ENCODE data around the gene HOXC11.

HOXC11 gene

DNA sequence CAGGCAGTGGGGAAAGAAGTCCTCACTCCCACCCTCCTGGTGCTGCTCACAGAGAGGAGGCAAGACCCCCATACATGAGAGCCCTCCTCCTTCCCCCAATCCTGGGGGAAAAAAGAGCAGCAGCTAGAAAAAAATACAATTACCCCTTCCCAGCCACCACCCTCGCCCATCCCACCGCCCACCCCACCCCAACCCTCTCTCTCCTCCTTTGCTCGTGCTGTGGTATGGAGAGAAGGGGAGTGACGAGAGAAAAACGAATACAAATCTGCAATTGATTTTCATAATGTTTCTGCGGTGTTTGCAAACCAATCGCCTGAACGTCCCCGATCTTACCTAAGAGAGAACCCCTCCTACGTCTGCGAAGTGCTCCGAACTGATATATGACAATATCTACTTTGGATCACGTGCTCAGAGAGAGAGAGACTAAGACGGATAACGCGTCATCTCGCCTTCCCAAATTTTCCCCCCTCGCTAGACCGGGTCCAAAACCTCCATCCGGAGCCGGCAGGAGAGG, at the start of gene HOXC11:
Gene HOXC11 (plus strand): TSS at position 405 of the 514 bp plus-strand sequence. CDS start 116 bp downstream, outside the sequence.
- in situ Hi-C loops (cut with HindIII; ENCODE audit: low sequenced_read_pairs), result no loop called here

DNA sequence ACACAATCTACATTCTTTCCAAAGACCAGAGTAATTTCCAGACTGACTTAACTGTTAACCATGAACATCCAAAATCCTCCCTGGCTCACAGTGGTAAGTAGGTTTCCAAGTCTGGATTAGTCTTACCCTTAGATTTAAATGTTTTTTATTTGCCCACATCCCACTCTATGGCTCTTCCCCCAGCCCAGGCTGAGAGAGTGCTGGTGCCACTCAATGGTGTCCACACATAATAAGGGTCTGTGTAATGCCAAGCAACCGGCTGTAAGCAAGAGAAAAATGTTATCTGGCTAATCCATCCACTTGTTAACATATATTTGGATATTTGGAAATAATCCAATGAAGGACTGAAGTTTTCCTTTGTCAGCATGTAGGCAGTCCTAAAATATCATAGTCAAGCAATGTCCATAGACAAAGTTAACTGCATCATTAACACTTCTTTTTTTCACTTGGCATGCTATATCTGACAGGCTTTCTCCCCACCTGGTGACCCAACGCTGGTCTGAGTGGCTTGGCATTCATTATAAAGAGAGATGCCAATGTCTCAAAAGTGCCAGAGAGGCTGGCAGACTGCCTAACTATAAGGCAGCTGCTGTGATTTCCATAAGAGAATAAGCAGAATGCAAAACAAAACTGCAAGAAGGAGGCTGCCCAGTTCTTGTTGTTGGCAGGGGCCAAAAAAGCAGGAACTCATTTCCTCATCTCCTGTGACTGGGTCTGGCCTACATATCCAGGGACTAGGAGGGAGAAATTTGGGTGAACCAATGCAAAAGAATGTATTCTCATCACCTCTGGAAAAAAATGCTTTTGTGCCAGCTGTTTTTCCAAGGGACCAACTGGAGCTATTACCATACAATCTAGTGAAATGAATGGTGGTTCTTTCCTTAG, 48.2 kb upstream of the HOXC11 start:
- in situ Hi-C loops (cut with HindIII; ENCODE audit: low sequenced_read_pairs), result no loop called here

DNA sequence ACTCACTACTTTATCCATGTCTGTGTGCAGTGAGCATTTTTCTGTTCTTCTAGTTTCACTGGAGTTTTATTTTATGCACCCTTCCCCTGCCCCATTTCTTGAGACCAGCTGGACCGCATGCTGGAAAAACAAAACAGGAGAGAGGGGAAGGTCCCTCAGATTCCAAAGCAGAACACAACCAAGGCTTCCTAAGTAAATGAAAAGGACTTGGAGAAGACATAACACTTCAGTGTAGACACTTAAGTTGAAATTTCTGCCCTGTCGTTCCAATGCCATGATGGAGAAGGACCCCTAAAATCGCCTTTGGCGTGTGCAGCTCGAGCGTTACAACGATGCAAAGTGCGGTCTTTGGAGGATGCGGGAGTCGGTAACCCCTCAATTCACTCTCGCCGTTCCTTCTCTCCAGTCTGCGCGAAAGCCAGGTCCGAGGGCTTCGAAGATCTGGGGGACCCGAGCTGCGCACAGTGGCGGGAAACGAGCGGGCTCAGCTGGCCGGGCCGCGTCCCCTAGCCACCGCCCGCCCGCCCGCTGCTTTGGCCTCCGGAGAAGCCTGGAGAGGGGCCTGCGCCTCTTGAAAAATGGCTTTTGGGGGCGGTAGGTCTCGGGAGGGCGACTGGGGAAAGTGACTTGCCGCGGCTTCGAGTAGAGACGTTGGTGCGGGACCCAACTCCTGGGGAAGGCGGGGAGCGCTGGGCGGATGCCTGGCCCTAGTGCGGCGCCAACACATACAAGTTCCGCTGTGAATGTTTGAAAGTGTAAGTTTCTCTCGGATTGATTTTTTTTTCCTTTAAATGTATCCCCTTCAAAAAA, 45.5 kb upstream of the HOXC11 start:
- in situ Hi-C loops (cut with HindIII; ENCODE audit: low sequenced_read_pairs), result no loop called here

DNA sequence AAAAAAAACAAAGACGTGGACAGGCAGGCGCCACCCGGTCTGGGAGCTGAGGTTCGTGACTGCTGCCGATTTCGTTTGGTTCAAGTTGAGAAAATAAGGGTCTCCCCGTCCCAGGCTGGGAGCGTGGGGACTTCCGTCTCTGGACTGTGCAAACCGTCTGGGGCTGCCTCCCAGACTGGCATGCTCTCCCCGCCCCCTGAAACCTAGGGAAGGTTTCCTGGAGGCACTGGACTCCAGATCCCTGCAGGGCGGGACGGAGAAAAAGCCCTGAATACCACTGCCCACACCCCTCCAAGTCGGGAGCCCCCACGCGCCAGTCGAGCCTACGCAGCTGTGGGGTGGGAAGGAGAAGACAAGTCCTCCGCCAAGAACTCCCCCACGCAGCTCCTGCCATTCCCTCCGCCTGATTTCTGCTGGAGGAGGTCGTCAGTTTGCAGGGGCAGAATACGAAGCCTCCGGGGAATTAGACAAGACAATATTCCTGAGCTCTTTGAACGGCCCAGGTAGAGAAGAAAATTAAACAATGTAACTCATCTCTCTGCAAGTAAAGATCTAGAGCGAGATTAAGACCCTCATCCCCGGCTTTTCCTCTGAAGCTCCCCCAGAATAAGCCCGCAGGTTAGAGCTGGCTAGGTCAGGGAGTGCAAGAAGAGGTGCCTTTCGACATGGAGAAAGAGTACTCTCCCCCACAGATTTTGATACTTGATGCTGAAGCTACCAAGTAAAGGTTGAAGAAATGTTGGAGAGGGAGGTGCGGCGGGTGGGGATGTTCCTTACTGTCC, 44.7 kb upstream of the HOXC11 start:
- in situ Hi-C loops (cut with HindIII; ENCODE audit: low sequenced_read_pairs), result no loop called here

DNA sequence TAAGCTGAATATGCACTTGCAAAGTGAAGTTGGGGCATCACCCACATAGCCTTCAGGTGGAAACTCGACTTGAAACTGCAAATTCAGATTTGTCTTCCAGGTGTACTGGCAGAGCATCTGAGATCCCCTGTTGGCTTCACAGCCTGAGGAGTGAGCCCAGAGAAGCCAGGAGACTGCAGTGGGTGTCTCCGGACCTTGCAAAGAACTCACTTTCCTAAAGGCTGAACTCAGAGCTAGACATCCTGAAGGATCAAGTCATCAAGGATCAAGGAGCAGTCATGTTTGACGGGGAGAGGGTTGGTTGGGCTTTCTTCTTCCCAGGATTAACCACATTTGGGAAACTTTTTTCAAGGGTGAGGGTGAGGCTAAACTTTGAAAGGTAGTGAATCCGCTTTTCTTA, 43.4 kb upstream of the HOXC11 start:
- in situ Hi-C loops (cut with HindIII; ENCODE audit: low sequenced_read_pairs), result no loop called here

DNA sequence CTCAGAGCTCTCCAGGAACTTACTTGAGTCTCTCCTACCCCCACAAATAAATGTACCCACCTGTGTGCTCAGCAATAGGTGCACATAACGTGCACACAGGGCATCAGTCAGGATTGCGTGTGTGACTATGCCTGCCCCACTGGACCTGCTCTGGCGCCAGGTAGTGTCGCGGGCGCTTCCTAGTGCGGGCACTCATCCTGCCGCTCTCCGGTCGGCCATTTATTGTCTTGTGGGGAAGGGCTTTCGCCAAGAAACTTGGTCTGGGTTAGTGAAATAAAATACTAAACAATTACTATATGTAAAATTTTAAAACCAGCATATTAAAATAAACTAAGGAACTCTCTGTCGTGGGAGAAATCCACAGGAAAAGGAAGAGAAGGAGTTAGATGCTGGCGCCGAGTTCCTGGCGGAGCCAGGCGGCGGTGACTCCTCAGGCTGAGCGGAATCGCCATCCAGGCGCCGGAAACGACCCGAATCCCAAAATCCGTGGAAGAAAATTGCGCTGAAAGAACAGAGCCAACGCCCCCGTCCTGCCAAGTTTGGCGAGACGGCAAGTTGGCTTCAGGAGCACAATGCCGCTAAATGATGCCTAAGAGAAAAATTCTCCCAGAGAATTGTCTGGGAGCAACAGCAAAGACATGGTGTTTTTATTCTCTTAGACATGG, 42.2 kb upstream of the HOXC11 start:
- in situ Hi-C loops (cut with HindIII; ENCODE audit: low sequenced_read_pairs), result no loop called here

DNA sequence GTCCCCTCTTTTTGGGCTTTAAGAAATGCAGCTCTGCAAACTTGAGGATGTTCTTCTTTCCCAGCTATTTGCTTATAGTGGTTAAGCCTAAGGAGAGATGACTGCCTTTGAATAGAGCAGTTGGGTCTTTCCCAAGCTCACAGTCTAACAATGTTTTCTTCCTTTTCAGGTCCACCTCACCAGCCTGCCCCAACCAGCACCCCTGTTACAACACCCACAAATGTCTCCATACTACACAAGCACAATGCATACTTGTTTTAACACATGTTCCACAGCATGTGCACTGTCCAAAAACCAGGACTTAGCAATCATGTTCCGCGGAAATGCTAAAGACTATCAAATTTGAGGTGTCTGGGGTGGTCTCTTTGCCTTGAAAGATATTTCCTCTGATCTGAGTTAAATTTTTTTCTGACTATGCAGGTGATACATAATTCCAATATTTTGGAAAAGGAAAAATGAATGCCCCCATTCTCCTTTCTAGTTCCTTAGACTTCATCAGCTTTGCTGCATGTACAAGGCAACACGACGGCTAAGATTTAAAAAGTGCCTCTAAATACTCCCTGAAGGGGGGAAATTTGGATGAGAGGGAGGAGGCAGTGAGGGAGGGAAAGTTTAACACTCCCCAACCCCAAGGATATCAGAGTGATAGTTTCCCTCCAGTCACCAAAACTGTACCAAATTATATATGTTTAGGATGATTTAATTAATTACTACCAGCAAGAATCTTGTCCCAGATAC, 40.9 kb upstream of the HOXC11 start:
- in situ Hi-C loops (cut with HindIII; ENCODE audit: low sequenced_read_pairs), result no loop called here

DNA sequence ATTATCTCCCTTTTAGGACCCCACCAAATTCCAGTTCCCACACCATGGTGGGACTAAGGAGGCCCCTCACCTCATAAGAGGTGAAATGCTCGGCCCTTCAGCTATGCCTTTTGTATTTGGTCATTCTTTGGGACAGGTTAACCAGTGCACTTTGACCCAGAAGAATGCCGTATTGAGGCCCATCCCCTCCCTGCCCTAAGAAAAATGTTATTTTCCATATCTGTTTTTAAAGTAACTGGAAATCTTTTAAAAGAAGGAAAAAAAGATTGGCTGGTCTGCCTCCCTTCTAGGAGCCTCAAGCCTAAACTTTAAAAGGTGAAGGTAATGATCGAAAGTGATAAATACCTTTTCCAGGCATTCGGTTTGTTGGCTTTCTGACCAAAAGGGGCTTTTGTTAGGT, 40.0 kb upstream of the HOXC11 start:
- in situ Hi-C loops (cut with HindIII; ENCODE audit: low sequenced_read_pairs), result no loop called here

DNA sequence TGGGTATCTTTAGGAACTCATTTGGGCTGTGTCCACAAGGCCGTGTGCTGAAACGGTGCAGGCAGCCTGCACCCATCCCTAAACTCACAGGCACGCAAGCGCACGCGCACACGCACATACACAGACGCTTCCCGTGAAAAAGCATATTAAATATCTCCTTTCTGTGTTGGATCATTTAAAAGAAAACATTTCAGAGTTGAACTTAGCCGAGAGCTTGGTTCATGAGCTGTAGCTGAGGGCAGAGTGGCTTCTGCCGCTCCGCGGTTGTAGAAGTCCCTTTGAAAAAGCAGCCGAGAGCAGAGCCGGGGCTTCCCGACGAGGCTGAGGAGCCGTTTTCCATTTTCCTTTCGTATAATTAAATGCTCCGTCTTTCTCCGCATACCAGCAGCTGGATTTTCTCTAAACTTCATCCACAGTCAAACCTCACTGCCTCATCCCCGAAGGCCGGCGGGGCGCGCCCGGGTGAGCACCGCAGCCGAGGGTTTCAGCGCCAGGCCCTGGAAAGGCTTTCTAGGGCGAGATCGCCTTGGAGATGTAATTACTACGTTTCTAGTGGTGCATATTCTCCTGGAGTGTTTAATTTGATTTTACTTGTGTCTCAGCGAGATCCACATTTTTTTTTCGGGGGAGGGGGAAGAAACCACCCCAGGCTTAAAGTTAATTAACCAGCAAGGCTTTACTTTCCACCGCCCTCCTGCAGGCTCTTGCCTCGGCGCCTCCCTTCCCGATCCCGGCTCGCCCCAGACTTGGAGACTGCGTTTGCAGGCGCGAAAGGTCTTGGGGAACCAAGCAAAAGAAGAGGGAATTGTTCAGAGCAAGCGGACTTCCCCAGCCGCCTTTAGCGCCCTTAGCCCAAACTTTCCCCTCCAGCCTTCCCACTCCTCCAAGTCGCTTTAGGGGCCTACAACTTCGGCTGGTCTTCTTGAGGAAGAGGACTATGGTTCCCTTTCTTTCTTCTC, 37.3 kb upstream of the HOXC11 start:
- in situ Hi-C loops (cut with HindIII; ENCODE audit: low sequenced_read_pairs), result no loop called here

DNA sequence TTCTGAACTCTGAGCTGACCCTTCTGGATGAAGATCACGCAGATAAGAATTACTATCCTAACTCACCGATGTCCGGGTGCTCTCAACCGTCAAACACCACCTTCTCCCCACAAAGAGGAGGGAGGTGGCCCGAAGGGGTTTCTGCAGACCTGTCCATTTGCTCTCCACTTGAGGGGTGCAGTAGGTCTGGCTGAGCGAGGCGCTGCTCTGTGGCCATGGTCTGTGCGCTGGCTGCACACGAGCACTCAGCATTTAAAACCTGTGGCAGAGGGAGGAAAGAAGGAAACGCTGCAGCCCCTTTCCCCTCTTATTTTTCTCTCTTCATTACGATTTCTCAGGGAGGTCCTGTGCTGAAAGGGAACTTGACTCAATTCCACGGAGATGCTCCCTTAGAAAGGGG, 35.8 kb upstream of the HOXC11 start:
- in situ Hi-C loops (cut with HindIII; ENCODE audit: low sequenced_read_pairs), result no loop called here

DNA sequence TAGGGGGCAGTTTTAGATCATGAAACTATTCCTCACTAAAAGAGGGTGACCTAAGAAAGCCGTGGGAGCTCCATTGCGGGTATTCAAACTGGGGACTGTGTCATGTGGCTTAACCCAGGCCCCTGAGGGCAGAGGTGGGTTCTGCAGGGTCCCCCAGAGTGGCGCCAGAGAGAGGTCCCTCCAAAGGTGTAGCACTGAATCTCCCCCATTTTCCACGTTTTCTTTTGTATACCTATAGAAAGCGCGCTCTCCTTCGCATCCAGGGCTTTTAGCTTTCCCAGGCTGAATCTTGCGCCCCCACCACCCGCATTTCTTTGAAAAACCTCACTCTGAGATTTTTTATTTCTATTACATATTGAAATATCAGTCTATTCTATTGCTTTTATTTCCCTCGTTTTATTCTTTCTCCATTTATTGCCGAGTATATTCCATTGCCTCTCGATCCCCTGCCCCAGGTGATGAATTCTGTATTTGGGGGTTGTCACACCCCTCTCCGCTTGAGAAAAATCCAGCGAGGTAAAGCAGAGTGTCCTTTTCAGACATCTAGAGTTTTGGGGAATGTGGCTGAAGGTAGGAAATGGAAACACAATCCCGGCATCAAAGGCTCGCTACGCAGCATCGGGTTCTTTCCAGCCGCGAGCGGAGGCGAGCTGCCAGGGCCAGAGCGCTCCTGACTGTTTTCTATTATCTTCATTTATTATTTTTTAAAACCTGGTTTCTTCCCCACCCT, 35.2 kb upstream of the HOXC11 start:
- in situ Hi-C loops (cut with HindIII; ENCODE audit: low sequenced_read_pairs), result no loop called here

DNA sequence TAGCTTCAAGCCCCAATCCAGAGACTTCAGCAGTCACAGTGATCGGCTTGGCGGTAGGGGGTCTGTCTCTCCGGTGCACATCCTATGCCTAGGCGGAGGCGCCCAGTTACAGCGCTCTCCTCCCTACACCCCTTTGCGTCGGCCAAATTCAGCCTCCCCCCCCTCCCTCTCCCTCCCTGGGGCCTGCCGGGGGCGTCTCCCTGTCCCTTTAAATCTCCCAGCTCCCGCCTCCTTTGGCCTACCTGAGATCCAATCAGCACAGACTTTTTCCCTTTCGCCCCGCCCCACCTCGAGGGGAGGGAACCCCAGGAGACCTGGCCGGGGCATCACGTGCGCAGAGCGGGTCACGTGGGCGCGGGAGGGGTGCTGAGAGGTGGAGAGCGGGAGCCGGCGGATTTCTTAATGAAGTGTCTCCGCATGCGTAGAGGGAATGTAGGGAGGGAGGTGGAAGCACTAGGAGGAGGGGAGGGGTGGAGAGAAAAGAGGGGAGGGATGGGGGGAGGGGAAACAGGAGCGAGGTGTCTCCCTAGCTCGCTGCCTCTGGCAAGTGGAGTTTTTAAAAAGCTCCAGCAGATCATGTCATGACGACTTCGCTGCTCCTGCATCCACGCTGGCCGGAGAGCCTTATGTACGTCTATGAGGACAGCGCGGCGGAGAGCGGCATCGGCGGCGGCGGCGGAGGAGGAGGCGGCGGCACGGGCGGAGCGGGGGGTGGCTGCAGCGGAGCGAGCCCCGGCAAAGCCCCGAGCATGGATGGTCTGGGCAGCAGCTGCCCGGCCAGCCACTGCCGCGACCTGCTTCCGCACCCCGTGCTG, 34.4 kb upstream of the HOXC11 start, which contains the start of gene HOXC13:
Gene HOXC13 (plus strand): TSS at position 506 of the 815 bp plus-strand sequence. CDS start 76 bp downstream, at position 582.
- in situ Hi-C loops (cut with HindIII; ENCODE audit: low sequenced_read_pairs), result no loop called here

DNA sequence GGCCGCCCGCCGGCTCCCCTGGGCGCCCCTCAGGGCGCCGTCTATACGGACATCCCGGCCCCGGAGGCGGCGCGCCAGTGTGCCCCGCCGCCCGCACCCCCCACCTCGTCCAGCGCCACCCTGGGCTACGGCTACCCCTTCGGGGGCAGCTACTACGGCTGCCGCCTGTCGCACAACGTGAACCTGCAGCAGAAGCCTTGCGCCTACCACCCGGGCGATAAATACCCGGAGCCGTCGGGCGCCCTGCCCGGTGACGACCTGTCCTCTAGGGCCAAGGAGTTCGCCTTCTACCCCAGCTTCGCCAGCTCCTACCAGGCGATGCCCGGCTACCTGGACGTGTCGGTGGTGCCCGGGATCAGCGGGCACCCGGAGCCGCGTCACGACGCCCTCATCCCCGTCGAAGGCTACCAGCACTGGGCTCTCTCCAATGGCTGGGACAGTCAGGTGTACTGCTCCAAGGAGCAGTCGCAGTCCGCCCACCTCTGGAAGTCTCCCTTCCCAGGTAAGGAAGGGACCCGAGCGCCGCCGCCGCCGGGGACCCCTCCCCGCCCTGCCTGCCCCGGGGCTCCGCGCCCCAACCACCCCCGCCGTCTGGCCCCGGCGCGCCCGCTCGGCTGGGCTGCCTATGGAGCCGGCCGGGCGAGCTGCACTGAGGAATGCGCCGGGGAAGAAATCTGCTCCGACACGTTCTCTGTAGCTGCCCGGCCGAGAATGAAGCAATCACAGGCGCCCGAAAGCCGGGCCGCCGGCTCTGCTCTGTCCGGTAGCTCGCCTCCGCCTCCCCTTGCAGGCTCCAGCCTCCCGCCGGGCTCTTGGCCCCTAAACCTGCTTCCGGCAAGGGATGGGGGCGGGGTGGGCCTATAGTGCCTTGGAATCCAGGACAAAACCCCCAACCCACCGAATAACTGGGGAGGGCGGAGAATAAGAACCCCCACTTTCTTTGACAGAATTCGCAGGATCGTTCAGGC, 33.5 kb upstream of the HOXC11 start:
- in situ Hi-C loops (cut with HindIII; ENCODE audit: low sequenced_read_pairs), result loop anchor here (5.0 kb wide), 1 partner anchor 43 kb away; no protein-coding TSS in a partner anchor

DNA sequence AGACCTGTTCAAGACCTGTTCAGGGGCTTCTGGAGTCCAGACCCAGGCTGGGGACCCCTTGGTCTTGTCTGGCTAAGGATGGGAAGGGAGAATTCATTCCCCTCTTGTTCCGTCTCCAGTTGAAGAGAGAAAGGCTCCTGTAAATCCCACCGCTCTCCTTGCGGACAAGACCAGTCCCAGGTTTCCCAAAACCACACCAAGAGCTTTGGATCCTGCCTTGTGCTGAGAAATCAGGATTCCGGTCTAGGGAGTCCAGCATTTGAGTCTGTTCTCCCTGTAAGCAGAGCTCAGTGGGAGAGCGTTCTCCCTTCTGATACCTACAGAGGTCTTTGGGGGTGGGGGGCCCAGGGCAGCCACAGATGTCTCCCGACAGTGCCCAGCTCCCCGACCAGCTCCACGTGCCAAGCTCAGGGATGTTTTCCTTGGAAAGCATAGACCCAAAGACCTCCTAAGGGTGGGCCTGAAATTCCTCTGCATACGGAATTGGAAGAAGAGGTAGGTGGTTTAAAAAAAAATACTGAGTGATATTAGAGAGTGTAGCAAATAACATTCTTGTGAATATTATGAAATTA, 32.4 kb upstream of the HOXC11 start:
- in situ Hi-C loops (cut with HindIII; ENCODE audit: low sequenced_read_pairs), result loop anchor here (5.0 kb wide), 1 partner anchor 42 kb away; no protein-coding TSS in a partner anchor

DNA sequence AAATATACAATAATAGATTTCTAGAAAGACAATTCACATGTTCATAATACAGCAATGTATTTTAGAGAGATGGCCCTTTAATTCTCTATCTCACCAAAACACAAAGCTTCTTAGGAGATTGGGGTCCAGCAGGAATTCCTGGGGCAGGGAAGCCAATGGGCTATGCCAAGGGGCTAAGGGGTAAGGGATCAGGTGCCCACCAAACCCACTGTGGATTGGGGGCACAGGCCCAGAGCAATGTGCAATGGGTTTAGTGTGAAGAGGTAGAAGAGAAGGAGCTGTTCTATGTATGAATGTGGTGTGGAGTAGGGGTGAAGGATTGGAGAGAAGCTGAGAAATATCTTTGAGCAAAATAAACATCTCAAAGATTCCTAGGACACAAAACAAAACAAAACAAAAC, 31.7 kb upstream of the HOXC11 start:
- in situ Hi-C loops (cut with HindIII; ENCODE audit: low sequenced_read_pairs), result loop anchor here (5.0 kb wide), 1 partner anchor 41 kb away; no protein-coding TSS in a partner anchor

Measured in endothelial cell of hepatic sinusoid (primary cell).